ENCODE data around the gene FAAP100.

The FAAP100 gene

GRCh38 chr17:81520021-81520901 is 31.9 kb downstream of the FAAP100 start:
- TF ChIP-seq GATA2 (IDR thresholded peaks at IDR 0.05; ENCODE audit: low read depth, low read length) (no peak), GATA3 (IDR thresholded peaks at IDR 0.05; ENCODE audit: low read depth, low read length) (no peak)

- TF ChIP-seq GATA2 (IDR thresholded peaks at IDR 0.05; ENCODE audit: low read depth, low read length) (no peak), GATA3 (IDR thresholded peaks at IDR 0.05; ENCODE audit: low read depth, low read length) (no peak)
These were observed 32.7 kb downstream of the FAAP100 start for GRCh38 chr17:81519284-81520020.

GRCh38 chr17:81518785-81519283 is 33.3 kb downstream of the FAAP100 start:
- no peak for TF ChIP-seq GATA3 (IDR thresholded peaks at IDR 0.05; ENCODE audit: low read depth, low read length)
- no peak for TF ChIP-seq GATA2 (IDR thresholded peaks at IDR 0.05; ENCODE audit: low read depth, low read length)

- TF ChIP-seq GATA2 (IDR thresholded peaks at IDR 0.05; ENCODE audit: low read depth, low read length) (no peak), GATA3 (IDR thresholded peaks at IDR 0.05; ENCODE audit: low read depth, low read length) (no peak)
These were observed 33.9 kb downstream of the FAAP100 start for GRCh38 chr17:81518113-81518784.

- TF ChIP-seq GATA2 (IDR thresholded peaks at IDR 0.05; ENCODE audit: low read depth, low read length) (no peak), GATA3 (IDR thresholded peaks at IDR 0.05; ENCODE audit: low read depth, low read length) (no peak)
These were observed 34.6 kb downstream of the FAAP100 start for GRCh38 chr17:81517339-81518112.

- TF ChIP-seq GATA3 (IDR thresholded peaks at IDR 0.05; ENCODE audit: low read depth, low read length): no peak
- no peak for TF ChIP-seq GATA2 (IDR thresholded peaks at IDR 0.05; ENCODE audit: low read depth, low read length)
These were observed 35.2 kb downstream of the FAAP100 start for GRCh38 chr17:81517009-81517338.

GRCh38 chr17:81516439-81516838 is 35.7 kb downstream of the FAAP100 start:
- no peak for TF ChIP-seq GATA3 (IDR thresholded peaks at IDR 0.05; ENCODE audit: low read depth, low read length)
- no peak for TF ChIP-seq GATA2 (IDR thresholded peaks at IDR 0.05; ENCODE audit: low read depth, low read length)

GRCh38 chr17:81515530-81516041 is 36.6 kb downstream of the FAAP100 start:
- TF ChIP-seq GATA2 (IDR thresholded peaks at IDR 0.05; ENCODE audit: low read depth, low read length) (no peak), GATA3 (IDR thresholded peaks at IDR 0.05; ENCODE audit: low read depth, low read length) (no peak)

GRCh38 chr17:81514739-81515529 is 37.2 kb downstream of the FAAP100 start:
- no peak for TF ChIP-seq GATA3 (IDR thresholded peaks at IDR 0.05; ENCODE audit: low read depth, low read length)
- no peak for TF ChIP-seq GATA2 (IDR thresholded peaks at IDR 0.05; ENCODE audit: low read depth, low read length)

- TF ChIP-seq GATA2 (IDR thresholded peaks at IDR 0.05; ENCODE audit: low read depth, low read length): no peak
- no peak for TF ChIP-seq GATA3 (IDR thresholded peaks at IDR 0.05; ENCODE audit: low read depth, low read length)
These were observed 37.7 kb downstream of the FAAP100 start for GRCh38 chr17:81514489-81514738.

- TF ChIP-seq GATA2 (IDR thresholded peaks at IDR 0.05; ENCODE audit: low read depth, low read length) (no peak), GATA3 (IDR thresholded peaks at IDR 0.05; ENCODE audit: low read depth, low read length) (no peak)
These were observed 38.2 kb downstream of the FAAP100 start for GRCh38 chr17:81513753-81514488.

GRCh38 chr17:81513372-81513752 is 38.8 kb downstream of the FAAP100 start:
- TF ChIP-seq GATA2 (IDR thresholded peaks at IDR 0.05; ENCODE audit: low read depth, low read length) (no peak), GATA3 (IDR thresholded peaks at IDR 0.05; ENCODE audit: low read depth, low read length) (no peak)
